T follicular helper cell (primary cell): Measurements from ENCODE around the gene MRPS35.

Experiments
- DNase-seq: peaks from one replicate; pipeline ENCODE4 v3.0.0-alpha.2; 2020; ENCODE audit warnings: low read depth

Gene MRPS35

DNA sequence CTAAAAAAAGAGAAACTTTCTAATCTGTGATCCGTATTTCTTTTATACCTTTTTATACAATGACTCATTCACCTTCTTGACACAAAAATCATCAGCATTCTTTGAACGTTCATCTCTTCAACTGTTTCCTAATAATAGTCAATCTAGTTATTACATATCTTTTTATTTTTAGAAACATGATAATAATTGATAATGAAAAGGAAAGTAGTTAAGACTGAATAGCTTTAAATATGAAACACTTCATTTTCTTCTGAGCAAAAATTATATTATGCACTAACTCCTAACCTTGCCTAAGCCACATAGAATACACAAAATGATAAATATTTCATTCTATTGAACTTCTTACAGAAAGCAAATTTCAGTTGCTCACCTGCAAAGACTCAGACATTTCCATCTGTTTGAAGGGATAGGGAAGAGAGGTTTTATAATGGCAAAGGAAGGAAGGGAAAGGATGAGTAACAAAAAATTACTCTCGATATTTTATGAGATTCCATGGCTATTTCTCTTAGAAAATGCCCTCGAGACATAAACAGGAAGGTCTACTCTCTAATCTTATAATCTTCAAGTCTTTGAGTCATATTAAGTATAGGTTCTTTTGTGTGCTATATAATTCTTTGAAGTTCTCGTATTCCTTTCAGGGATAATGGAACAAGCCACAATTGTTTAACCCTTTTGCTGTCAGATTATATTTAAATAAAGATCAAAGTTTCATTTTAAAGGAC lies 61.9 kb downstream of the MRPS35 start:
- DNase-seq = no peak

DNA sequence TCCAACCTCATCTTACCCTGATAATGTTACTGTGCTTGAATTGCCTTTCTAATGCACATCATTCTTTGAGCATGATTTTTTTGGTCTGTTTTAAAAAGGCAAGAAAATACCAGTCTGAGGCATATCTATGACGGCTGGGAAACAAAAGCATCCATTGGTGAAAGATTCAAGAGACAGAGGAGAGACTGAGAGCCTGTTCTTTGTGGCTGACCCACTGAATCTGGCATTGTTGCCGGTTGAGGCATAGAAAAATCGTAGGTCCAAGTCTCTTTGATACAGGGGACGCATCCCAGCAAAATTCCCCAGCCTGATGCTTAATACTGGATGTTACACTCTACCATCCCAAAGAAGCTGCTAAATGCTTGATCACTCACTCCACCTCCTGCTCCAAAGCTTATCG lies 66.5 kb downstream of the MRPS35 start:
- no peak for DNase-seq

DNA sequence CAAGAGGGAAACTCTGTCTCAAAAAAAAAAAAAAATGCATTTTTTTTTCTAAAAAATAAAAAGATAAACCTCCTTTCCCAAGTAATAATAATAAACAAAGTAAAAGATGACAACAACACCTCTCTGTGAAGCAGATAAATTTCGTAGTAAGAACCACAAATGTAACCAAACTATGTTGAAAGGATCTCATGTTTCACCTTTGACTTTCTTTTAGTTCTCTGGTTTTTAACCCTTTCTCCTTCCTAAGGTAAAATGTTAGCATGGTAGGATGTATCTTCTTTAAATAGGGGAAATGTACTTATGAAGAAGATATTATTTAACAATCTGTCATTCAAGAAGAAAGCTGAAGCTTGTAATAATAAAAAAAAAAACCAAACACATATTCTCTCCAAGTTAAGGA lies 67.6 kb downstream of the MRPS35 start:
- no peak for DNase-seq

DNA sequence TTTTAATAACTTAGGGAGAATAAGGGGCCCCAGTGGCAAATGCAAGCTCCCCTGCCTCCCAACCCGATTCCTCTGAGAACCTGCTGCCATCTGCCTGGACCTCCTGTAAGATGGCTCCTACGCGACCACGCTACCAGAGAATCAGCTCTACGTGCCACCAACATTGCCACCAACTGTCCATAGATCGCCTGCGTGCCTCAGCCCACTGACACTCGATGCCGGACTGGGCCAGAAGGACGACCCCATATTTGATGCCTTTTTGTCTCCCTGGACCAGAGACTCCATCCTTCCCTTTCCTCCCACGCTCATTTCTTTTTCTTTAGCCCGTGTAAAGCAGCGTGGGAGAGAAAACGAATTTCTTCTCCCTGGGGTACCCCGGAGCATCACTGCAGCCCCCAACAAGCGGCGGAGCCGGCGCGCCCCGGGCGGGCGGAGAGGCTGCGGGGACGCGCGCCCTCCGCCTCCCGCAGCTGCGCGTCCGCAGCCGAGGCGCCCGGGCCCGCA lies 68.8 kb downstream of the MRPS35 start:
- no peak for DNase-seq

DNA sequence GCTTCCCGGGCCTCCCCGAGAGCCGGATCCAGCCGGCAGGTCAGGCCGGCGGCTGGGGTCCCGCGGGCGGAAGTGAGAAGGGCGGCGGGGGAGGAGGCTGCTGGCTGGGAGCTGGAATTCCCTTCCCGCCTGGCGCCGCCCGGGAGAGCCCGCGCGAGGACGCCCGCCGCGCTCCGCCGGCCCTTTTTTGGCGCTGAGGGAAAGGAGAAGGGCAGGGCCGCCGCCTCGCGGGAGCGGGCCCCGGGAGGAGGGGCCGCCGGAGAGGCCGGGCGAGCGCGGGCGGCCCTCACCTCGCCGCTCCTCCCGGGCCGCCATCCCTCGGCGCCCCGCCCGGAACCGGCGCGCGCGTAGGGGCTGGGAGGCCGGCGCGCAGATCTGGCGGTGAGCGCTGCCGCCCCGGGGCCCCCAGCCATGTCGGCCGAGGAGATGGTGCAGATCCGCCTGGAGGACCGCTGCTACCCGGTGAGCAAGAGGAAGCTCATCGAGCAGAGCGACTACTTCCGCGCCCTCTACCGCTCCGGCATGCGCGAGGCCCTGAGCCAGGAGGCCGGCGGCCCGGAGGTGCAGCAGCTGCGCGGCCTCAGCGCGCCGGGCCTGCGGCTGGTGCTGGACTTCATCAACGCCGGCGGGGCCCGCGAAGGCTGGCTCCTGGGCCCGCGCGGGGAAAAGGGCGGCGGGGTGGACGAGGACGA lies 69.4 kb downstream of the MRPS35 start, which contains the start of the genes KLHL42 and MANSC4:
KLHL42 (plus strand) TSS at position 314 of the 692 bp plus-strand sequence; CDS start at position 412, 98 bp downstream.
MANSC4 (minus strand) TSS at position 317 of the 692 bp plus-strand sequence. CDS start 8,960 bp downstream, outside the sequence.
- DNase-seq = peak; percentile 44

DNA sequence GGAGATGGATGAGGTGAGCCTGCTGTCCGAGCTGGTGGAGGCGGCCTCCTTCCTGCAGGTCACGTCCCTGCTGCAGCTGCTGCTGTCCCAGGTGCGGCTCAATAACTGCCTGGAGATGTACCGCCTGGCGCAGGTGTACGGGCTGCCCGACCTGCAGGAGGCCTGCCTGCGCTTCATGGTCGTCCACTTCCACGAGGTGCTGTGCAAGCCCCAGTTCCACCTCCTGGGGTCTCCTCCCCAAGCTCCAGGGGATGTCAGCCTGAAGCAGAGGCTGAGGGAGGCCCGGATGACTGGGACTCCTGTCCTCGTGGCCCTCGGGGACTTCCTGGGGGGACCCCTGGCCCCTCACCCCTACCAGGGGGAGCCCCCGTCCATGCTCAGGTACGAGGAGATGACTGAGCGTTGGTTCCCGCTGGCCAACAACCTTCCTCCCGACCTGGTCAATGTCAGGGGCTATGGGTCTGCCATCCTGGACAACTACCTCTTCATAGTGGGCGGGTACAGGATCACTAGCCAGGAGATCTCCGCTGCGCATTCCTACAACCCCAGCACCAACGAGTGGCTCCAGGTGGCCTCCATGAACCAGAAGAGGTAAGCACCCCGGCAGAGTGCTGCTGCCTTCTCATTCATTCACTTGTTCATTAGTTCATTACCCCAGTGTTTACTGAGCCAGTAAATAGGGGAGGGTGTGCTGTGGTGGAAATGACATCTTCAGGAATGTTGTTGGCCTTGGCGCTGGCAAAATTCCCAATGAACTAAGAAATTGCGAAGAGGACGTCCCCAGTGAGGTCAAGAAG lies 70.2 kb downstream of the MRPS35 start:
- DNase-seq = peak; percentile 9

DNA sequence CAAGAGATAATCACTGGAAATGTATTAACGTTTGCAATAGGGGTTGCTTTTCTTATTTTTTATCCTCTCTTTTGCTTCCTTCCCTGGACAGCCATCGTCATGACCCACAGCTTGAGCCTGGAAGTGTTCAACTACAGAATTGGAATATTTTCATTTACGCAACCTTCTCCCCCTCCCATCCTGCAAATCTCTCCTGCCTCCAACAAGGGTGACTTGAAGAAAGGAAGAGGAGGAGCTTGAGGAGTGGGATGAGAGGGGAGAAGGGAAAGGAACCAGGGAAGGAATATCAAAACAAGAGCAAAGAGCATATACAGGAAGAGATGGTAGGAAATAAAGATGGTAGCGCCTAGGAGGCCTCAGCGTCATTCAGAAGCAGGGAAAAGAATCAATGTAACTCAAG lies 71.0 kb downstream of the MRPS35 start:
- no peak for DNase-seq

DNA sequence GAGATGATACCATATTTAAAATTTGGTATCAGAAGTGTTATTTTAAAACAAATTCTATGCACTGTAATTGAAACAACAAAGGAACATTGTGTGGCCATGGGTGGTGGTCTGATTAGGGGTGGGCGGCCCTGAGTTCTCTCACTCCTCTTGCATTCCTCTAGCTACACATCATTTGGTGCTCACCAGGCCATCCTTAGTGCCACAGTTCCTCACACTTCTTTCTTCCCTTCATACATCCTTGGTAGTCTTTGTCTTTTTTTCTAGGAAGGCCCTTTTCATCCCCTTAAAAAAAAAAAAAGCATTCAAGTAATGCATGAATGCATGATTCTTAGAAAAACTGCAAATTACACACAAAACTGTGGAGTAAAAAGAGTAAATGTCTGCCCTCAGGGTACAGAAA lies 71.8 kb downstream of the MRPS35 start:
- DNase-seq = no peak

DNA sequence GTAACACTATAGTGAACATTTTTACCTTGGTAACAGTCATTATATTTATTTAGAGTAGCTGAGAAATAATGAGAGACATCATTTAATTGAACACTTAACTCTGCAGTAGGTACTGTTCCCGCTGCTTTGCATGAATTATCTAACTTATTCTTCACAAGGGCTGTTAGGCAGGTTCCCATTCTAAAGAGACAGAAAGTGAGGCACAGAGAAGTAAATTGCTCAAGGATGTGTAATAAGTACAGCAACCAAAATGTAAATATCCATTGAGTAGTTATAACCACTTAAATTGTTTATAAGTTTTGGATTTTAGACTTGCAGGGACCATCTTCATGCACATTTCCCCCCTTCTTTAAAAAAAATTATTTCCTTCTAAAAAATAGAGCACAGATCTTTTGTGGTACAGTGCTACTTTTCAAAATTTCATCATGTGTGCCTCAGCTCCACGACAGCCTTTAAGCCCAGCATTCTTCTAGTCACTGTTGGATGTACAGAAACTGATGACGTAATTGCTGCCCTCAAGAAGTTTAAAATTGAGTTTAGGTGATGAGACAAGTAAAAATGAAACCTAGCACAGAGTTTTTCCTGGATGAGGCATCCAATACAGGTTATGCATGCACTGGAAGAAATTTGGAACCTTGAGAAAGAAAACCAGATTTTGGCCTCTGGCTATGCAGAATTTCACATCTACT lies 75.4 kb downstream of the MRPS35 start:
- DNase-seq = no peak

DNA sequence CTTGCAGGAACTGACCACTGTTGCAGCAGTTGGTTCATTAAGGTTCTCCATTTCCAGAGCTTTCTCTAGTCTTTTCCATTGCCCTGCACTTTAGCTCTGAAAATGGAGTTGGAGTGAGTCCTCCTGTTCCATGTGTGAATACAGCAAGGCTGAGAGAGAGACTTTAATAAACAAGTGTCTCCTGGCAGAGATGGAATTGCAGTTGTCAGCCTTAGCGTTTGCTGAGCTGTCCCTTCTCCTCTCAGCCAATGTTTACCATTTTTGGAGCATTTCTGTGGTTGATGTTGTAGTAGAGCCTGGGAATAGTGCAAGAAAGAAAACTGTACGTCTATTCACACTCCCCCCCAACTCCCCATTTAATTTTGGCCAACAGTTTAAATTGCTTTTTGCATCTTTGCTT lies 76.9 kb downstream of the MRPS35 start:
- DNase-seq = no peak

DNA sequence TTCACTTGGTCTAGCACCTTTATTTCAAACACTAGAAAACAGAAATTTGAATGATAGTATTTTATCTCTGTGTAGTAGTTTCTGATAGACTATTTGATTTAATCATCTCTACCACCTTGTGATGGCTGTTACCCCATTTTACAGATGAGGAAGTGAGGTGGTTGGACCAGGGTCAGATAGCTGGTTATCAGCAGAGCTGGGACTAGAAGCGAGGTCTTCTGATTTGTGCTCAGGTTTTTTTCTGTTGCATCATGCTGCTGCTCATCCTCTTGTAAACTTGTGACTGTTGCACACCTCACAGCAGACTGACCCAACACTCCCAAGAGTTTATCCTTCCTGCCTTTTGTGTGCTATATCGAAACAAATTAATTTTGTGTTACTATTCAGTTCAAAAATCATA lies 79.5 kb downstream of the MRPS35 start:
- no peak for DNase-seq

DNA sequence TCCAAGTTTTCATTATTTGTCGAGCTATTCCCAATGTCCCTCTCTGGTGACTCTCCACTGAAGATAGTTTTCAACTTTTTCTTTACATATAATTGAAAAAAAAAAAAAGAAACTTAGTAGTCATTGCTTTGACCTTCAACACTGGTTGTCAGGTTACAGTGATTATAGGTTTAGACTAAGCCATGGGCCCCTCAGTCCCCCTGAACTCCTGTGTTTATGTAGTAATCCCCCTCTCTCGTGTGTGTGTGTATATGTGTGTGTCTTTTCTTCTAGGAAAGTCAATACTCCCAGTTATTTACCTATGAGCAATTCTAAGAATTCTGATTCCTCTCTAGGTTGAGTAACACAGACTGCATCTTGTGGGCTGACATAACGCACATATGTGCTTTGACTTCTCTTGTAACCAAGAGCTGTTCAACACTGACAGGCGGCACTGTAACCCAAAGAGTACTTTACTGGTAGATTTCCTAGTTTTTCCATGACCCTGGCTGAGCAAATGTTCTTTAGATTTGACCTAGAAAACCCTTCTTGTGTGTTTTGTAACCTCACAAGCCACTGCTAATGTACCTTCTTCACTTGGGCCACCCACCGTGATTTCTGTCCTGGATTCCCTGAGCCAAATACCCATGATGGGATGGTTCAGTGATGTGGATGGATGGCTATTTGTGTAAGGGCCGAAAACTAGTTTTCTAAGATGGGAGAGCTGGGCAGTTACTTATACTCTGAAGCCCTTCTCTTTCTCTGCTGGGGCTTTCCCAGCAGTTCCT lies 84.4 kb downstream of the MRPS35 start:
- no peak for DNase-seq

DNA sequence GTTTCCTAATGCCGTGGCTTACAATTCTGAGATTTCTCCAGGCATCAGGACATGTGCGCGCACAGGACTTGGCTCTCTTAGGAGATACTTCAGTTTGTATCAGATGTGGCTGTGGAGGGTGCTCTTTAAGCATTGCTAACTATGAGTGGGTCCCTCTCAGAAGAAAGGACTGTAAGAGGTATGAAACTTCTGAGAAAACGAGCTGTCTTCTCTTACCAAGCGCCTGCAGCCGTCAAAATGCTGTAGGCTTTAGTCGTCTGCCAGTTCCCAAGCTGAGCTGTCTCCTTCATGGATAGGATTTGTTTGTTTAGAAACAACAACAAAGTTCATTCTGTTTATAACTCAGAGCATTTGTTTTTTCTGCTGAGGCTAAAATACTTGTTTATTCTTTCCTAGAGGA lies 85.5 kb downstream of the MRPS35 start:
- no peak for DNase-seq

DNA sequence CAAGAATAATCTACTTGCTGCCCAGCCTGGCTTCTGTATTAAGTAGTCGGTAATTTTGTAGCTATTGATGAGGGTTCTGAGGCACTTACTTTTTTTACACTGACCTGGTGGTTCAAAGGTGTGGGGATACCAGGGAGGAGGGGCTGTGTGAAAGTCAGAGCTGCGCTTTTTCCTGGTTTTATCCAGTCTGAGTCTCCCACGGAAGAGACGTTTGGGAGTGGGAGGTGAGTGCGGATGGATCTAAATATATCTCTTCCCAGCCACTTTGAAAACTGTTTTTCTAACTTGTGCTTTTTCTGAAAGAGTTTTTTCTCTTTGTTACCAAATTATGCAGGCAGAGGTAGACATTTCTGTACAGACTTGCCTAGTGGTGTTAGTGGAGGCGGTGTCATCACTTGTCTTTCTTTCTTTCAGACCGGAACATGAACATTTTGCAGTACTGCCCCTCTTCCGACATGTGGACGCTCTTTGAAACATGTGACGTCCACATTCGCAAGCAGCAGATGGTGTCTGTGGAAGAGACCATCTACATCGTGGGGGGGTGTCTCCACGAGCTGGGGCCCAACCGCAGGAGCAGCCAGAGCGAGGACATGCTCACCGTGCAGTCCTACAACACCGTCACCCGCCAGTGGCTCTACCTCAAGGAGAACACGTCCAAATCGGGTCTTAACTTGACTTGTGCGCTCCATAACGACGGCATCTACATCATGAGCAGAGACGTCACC lies 86.8 kb downstream of the MRPS35 start:
- DNase-seq = no peak

DNA sequence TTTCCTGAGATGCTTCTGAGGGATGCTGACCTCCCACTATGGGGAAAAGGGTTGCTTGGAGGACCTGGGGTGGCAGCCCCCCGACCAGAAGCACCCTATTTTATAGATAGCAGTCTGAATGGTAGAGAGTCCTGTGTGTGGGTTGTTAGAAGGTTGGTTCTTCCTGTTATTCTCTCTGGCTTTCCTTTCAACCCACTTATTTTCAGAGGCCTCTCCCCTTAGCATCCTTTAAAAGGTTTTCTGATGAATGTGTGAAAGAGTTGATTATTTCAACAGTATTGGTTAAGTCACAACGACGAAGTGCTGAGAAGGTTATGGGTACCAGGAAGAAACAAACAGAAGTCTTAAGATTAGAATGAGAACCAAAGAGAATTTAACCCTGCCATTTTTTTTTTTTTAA lies 90.2 kb downstream of the MRPS35 start:
- no peak for DNase-seq

DNA sequence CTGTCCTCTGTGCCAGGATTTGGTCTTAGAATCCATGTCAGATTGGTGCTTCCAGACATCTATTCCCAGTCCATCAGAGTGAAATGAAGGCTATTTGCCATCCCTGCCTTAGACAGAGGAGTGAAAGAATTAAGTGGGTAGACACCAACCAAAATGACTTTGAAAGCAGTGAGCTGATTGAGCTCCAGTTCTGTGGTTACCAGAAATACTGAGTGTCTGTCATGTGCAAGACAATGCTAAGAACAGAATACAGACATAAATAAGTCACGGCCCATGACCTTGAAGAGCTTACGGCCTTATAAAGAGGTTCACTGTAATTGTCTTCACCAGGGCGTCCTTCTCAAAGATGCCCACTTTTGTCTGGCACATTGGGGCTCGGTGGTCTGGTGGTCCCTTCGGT lies 91.0 kb downstream of the MRPS35 start:
- no peak for DNase-seq

DNA sequence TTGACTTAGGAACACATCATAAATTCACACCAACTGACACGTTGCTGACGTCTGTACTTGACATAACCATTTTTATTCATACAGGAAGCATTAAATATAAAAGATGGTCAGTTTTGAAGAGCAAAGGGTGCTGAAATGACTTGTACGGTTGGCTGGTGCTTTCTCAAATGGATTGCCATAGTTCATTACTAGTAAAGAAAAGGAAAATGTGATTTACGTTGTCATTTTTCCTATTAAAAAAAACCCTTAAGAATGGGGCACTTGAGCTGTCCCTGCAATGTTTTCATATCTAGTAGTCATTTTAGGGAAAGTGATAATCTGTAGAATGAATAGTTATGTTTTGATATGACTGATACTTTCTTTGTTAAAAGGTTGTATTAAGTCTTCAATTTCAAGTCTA lies 91.9 kb downstream of the MRPS35 start:
- no peak for DNase-seq

DNA sequence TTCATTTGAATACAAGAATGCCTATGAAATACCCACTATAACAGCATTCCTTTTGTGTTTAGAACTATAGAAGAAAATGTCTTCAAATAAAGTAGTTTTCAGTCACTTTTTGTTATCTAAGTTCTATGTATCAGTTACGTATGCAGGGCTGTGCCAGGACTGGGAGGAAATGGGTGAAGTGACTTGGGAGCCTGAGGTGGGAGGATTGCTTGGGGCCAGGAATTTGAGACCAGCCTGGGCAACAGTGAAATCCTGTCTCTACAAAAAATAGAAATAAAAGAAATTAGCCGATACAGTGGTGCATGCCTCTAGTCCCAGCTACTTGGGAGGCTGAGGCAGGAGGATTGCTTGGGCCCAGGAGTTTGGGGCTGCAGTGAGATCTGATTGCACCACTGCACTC lies 92.3 kb downstream of the MRPS35 start:
- DNase-seq = no peak

DNA sequence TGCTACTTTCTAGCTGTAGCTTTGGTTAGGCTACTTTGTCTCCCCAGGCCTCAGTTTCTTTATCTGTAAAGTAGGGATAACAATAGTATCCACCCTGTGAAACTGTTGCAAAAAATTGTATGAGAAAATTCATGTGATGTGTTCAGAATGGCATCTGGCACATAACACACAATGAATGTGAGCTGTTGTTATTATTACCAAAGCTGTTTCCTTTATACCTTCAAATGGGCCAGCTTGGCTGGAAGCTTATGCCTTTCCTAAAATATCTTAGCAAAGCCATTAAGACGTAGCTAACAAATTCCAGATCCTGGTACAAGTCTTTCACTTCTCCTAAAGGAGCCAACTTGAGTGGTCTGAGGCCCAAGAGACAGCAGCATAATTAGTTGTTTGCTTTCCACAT lies 94.6 kb downstream of the MRPS35 start:
- no peak for DNase-seq
